SK-N-SH (cell line): ENCODE data around the gene TTLL12. TPM values are rescaled to one million over a fixed set of nuclear protein-coding genes. Genes with fewer than 3 reads are reported as not detected.
A peak's percentile ranks its signal among the peaks of the same experiment; 100 is the strongest.

Source experiments
- CTCF ChIA-PET: fragments of 300-600, 350-600 bp; formaldehyde crosslinking; extraction: SDS; loops from one replicate; lab custom pipeline; 2021; lab: Yijun Ruan, JAX
- POLR2A ChIA-PET: fragments of 350-600 bp; sonication (Branson Sonifier 250); formaldehyde crosslinking; extraction: SDS; loops from one replicate; lab custom pipeline; 2020; ENCODE audit warnings: antibody characterized with exemption, inconsistent platforms; lab: Yijun Ruan, JAX
- DNase-seq: peaks from one replicate; pipeline ENCODE4 v3.0.0; 2012
- H2AFZ ChIP-seq: fragments of 200-600 bp; sonication (generic); 2 replicates; pipeline ENCODE4 v1.8.1; 2016; ENCODE audit warnings: antibody characterized with exemption, mild to moderate bottlenecking, low read depth
- H3F3A ChIP-seq: fragments of 200-600 bp; sonication (generic); replicated peaks from 2 replicates; pipeline ENCODE3; 2016; ENCODE audit warnings: antibody characterized with exemption, mild to moderate bottlenecking; ENCODE audit not compliant: insufficient read depth
- H3K27ac ChIP-seq, 2 experiments: fragments of 200-500 bp in 1 of 2; fragments of 200-600 bp in 1 of 2; sonication (Bioruptor generic) in 1 of 2; sonication (generic), shearing (Covaris generic) in 1 of 2; 2 replicates each; pipeline versions ENCODE4 v1.5.1 to v1.6.1; 2014 to 2016; ENCODE audit warnings: low read depth in 2 of 2, inconsistent platforms in 1 of 2, low read length in 1 of 2, mild to moderate bottlenecking in 1 of 2, mixed read lengths in 1 of 2
- H3K27me3 ChIP-seq: fragments of 200-600 bp; sonication (generic), shearing (Covaris generic); 2 replicates; pipeline ENCODE4 v1.6.1; 2016; ENCODE audit warnings: mixed run types; ENCODE audit not compliant: insufficient read depth
- H3K36me3 ChIP-seq, 2 experiments: fragments of 200-500 bp in 1 of 2; fragments of 200-600 bp in 1 of 2; sonication (Bioruptor generic) in 1 of 2; sonication (generic) in 1 of 2; replicated peaks in 1 of 2; 2 replicates each; pipeline versions ENCODE3 to v1.5.1; 2014 to 2016; ENCODE audit warnings: low read length in 1 of 2, mild to moderate bottlenecking in 1 of 2; ENCODE audit not compliant: insufficient read depth in 2 of 2, control insufficient read depth in 1 of 2
- H3K4me1 ChIP-seq, 2 experiments: fragments of 200-500 bp in 1 of 2; fragments of 200-600 bp in 1 of 2; sonication (Bioruptor generic) in 1 of 2; sonication (generic), shearing (Covaris generic) in 1 of 2; 2 replicates each; pipeline versions ENCODE4 v1.5.1 to v1.6.1; 2014 to 2016; ENCODE audit warnings: low read depth in 1 of 2, low read length in 1 of 2, mixed run types in 1 of 2; ENCODE audit not compliant: insufficient read depth in 2 of 2, control insufficient read depth in 1 of 2
- H3K4me2 ChIP-seq: fragments of 200-600 bp; sonication (generic), shearing (Covaris generic); 2 replicates; pipeline ENCODE4 v1.6.1; 2017; ENCODE audit warnings: mixed run types
- H3K4me3 ChIP-seq, 2 experiments: fragments of 200-500 bp in 1 of 2; fragments of 200-600 bp in 1 of 2; sonication (Bioruptor generic) in 1 of 2; sonication (generic), shearing (Covaris generic) in 1 of 2; 2 replicates each; pipeline versions ENCODE4 v1.5.1 to v1.8.1; 2014 to 2016; ENCODE audit warnings: low read depth in 2 of 2, inconsistent platforms in 1 of 2, low read length in 1 of 2, mild to moderate bottlenecking in 1 of 2, mixed read lengths in 1 of 2, moderate library complexity in 1 of 2
- H3K79me2 ChIP-seq: fragments of 200-600 bp; sonication (generic); 2 replicates; pipeline ENCODE4 v1.8.1; 2017; ENCODE audit warnings: mild to moderate bottlenecking; ENCODE audit not compliant: insufficient read depth
- H3K9ac ChIP-seq: fragments of 200-600 bp; sonication (generic); 2 replicates; pipeline ENCODE4 v1.6.1; 2017; ENCODE audit warnings: mixed run types
- H3K9me2 ChIP-seq: fragments of 200-600 bp; sonication (generic); 2 replicates; pipeline ENCODE4 v1.6.1; 2017; ENCODE audit warnings: mixed run types
- H3K9me3 ChIP-seq: fragments of 200-600 bp; sonication (generic); 2 replicates; pipeline ENCODE4 v1.6.1; 2017; ENCODE audit warnings: mixed run types, mild to moderate bottlenecking, moderate library complexity
- H4K20me1 ChIP-seq: fragments of 200-600 bp; sonication (generic); 2 replicates; pipeline ENCODE4 v1.6.1; 2017; ENCODE audit warnings: mild to moderate bottlenecking, mixed run types; ENCODE audit not compliant: insufficient read depth
- CTCF ChIP-seq: fragments of 200-600 bp; sonication (generic); IDR thresholded peaks from 2 replicates; pipeline ENCODE4 v1.6.1; 2017; ENCODE audit warnings: antibody characterized with exemption, mild to moderate bottlenecking, moderate library complexity
- ELF1 ChIP-seq: IDR thresholded peaks from 2 replicates; pipeline ENCODE4 v1.4.0; 2012
- FOXM1 ChIP-seq: IDR thresholded peaks from 2 replicates; pipeline ENCODE4 v1.4.0; 2012; ENCODE audit warnings: low read depth, mild to moderate bottlenecking
- IRF3 ChIP-seq: fragments of 150-350 bp; IDR thresholded peaks from 2 replicates; pipeline ENCODE4 v1.6.1; 2016; ENCODE audit warnings: mild to moderate bottlenecking, low read depth, low read length
- MEF2A ChIP-seq: IDR thresholded peaks from 2 replicates; pipeline ENCODE4 v1.4.0; 2012; ENCODE audit warnings: low read depth, borderline replicate concordance
- NFIC ChIP-seq: IDR thresholded peaks from 2 replicates; pipeline ENCODE4 v1.4.0; 2012; ENCODE audit warnings: borderline replicate concordance
- PBX3 ChIP-seq: IDR thresholded peaks from 2 replicates; pipeline ENCODE4; 2012
- POLR2AphosphoS5 ChIP-seq: IDR thresholded peaks from 2 replicates; pipeline ENCODE4 v1.6.1; 2012; ENCODE audit warnings: low read depth, low read length
- RAD21 ChIP-seq: IDR thresholded peaks from 2 replicates; pipeline ENCODE4 v1.6.1; 2012; ENCODE audit warnings: mild to moderate bottlenecking, low read length
- RCOR1 ChIP-seq: fragments of 150-350 bp; IDR thresholded peaks from 2 replicates; pipeline ENCODE4 v1.6.1; 2017; ENCODE audit warnings: antibody characterized with exemption, low read length
- RXRA ChIP-seq: IDR thresholded peaks from 2 replicates; pipeline ENCODE4 v1.4.0; 2012; ENCODE audit warnings: low read depth, mild to moderate bottlenecking, borderline replicate concordance
- SMC3 ChIP-seq: IDR thresholded peaks from 2 replicates; pipeline ENCODE4 v1.6.1; 2012; ENCODE audit warnings: low read depth, low read length, improper control_type of control experiment
- TAF1 ChIP-seq: IDR thresholded peaks from 2 replicates; pipeline ENCODE4 v1.6.1; 2012; ENCODE audit warnings: low read depth, mild to moderate bottlenecking, low read length, moderate library complexity, borderline replicate concordance
- TCF12 ChIP-seq: IDR thresholded peaks from 2 replicates; pipeline ENCODE4 v1.4.0; 2012
- ZBTB33 ChIP-seq: IDR thresholded peaks from 2 replicates; pipeline ENCODE4 v1.4.0; 2012; ENCODE audit warnings: low read depth, borderline replicate concordance
- WGBS: methylation state at CpG from one replicate; pipeline ENCODE4 v1.1.6; 2017; ENCODE audit warnings: low lambda C conversion rate; 5-methylcytosine and 5-hydroxymethylcytosine counted together
- polyA plus RNA-seq, 3 experiments: library from polyadenylated mRNA; depleted of rRNA; stranded (reverse); fragments of >200 nt; gene quantifications; 2 replicates each; pipeline ENCODE4 v1.2.3, GENCODE V29; 2012

TTLL12 gene
- polyA plus RNA-seq, 1 of the 3 experiments (the other 2 are of a cell fraction): 11.5 TPM

- Histone ChIP-seq H3K27ac (peak overlapping the region in 1 of 2 experiments; percentile 25; a peak in 1 of 4 replicates), H3K4me1 (peaks cover 0 to 41% of the 10 kb centered on the region in 2 experiments; a peak in 1 of 4 replicates), H3K27me3 (no peaks in the 10 kb centered on the region), H3K9me2 (no peaks in the 10 kb centered on the region), H3K79me2 (no peaks in the 10 kb centered on the region), H3K4me3 (no peak overlapping the region), H3K9ac (no peak overlapping the region), H3K9me3 (no peaks in the 10 kb centered on the region), H3K4me2 (no peak overlapping the region), H4K20me1 (no peaks in the 10 kb centered on the region), H2AFZ (no peak overlapping the region), H3F3A (no peaks in the 10 kb centered on the region), H3K36me3 (no peaks in the 10 kb centered on the region)
- POLR2A ChIA-PET: interaction anchor here (0.7 kb wide), 1 partner anchor 36 kb away, joined by 3 read pairs; no protein-coding TSS in a partner anchor
- DNase-seq: no peak
- CTCF ChIA-PET: interaction anchor here (0.6 to 5.8 kb wide), 29 partner anchors 10 to 587 kb away, joined by 3 to 69 read pairs (median 4); no protein-coding TSS in a partner anchor
- TF ChIP-seq PBX3: no peak
- TF ChIP-seq RXRA: no peak
- no peak for TF ChIP-seq CTCF
- no peak for TF ChIP-seq ZBTB33
- TF ChIP-seq FOXM1: no peak
- TF ChIP-seq TCF12: no peak
- TF ChIP-seq TAF1: no peak
- no peak for TF ChIP-seq NFIC
- no peak for TF ChIP-seq RCOR1
- TF ChIP-seq ELF1: no peak
- no peak for TF ChIP-seq MEF2A
- TF ChIP-seq POLR2AphosphoS5: no peak
- TF ChIP-seq, all 33 proteins: peak for 0
- no CpG with 5 or more reads among the region's 15 CpGs for WGBS
Observed at GRCh38 chr22:43231724-43232034, 44.7 kb upstream of the TTLL12 start.

GRCh38 chr22:43230971-43231723 is 44.2 kb upstream of the TTLL12 start:
- Histone ChIP-seq H3K4me2 (no peak overlapping the region), H4K20me1 (no peaks in the 10 kb centered on the region), H3K9ac (no peak overlapping the region), H3K36me3 (no peaks in the 10 kb centered on the region), H3K27ac (peak overlapping the region in 1 of 2 experiments; percentile 25; a peak in 1 of 4 replicates), H3F3A (no peaks in the 10 kb centered on the region), H3K79me2 (no peaks in the 10 kb centered on the region), H3K9me3 (no peaks in the 10 kb centered on the region), H3K9me2 (no peaks in the 10 kb centered on the region), H3K4me1 (peaks cover 0 to 37% of the 10 kb centered on the region in 2 experiments; a peak in 1 of 4 replicates), H3K4me3 (peak overlapping the region in 1 of 2 experiments; percentile 54; a peak in 1 of 4 replicates), H3K27me3 (no peaks in the 10 kb centered on the region), H2AFZ (no peak overlapping the region)
- CTCF ChIA-PET: interaction anchor here (0.6 to 5.8 kb wide), 29 partner anchors 9 to 588 kb away, joined by 3 to 69 read pairs (median 4); partner anchors contain the start of gene TTLL12
- TF ChIP-seq CTCF (peak; percentile 69), IRF3 (no peak), SMC3 (peak; percentile 62), RAD21 (peak; percentile 83)
- peak; percentile 79 for DNase-seq
- WGBS: 39% methylated on average over 6 of the region's 23 CpGs
- POLR2A ChIA-PET: interaction anchor here (0.7 kb wide), 1 partner anchor 37 kb away, joined by 3 read pairs; no protein-coding TSS in a partner anchor
